ENCODE measurements around the gene CENPB.

The CENPB gene

DNA sequence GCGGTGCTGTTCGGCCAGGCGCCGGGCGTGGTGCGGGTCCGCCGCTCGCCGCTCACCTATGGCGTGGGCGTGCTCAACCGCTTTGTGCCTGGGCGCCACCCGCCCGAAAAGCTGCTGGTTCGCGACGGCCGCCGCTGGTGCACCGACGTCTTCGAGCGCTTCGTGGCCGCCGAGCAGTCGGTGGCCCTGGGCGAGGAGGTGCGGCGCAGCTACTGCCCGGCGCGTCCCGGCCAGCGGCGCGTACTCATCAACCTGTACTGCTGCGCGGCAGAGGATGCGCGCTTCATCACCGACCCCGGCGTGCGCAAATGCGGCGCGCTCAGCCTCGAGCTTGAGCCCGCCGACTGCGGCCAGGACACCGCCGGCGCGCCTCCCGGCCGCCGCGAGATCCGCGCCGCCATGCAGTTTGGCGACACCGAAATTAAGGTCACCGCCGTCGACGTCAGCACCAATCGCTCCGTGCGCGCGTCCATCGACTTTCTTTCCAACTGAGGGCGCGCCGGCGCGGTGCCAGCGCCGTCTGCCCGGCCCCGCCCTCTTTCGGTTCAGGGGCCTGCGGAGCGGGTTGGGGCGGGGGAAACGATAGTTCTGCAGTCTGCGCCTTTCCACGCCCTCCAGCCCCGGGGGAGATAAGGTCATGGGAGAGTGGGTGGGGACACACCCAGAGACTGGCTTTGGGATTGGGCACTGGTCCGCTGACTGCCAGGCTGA, 34.7 kb downstream of the CENPB start:
- TF ChIP-seq, protein P1, sequence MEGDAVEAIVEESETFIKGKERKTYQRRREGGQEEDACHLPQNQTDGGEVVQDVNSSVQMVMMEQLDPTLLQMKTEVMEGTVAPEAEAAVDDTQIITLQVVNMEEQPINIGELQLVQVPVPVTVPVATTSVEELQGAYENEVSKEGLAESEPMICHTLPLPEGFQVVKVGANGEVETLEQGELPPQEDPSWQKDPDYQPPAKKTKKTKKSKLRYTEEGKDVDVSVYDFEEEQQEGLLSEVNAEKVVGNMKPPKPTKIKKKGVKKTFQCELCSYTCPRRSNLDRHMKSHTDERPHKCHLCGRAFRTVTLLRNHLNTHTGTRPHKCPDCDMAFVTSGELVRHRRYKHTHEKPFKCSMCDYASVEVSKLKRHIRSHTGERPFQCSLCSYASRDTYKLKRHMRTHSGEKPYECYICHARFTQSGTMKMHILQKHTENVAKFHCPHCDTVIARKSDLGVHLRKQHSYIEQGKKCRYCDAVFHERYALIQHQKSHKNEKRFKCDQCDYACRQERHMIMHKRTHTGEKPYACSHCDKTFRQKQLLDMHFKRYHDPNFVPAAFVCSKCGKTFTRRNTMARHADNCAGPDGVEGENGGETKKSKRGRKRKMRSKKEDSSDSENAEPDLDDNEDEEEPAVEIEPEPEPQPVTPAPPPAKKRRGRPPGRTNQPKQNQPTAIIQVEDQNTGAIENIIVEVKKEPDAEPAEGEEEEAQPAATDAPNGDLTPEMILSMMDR (IDR thresholded peaks at IDR 0.05; ENCODE audit: borderline replicate concordance, control extremely low read depth, extremely low read depth, insufficient read depth, missing control alignments) = no peak
- in situ Hi-C loops (cut with MboI; ENCODE audit: low sequenced_read_pairs, unreplicated experiment) = no loop called here
- DNase-seq (ENCODE audit: low spot score) = peak; percentile 73

DNA sequence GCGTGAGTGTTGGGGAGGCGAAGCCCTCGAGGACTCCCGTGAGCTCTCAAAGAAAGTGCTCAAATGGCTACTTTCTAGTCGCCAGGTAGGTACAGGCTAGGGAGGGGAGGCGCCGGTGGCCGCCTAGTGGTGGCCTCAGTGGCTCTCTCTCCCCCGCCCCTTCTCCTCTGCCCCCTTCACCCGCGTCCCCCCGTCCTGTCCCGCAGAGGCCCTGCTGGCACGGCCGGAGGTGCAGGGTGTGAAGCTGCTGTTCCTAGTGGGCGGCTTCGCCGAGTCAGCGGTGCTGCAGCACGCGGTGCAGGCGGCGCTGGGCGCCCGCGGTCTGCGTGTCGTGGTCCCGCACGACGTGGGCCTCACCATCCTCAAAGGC, 35.2 kb downstream of the CENPB start:
- TF ChIP-seq, protein P1 (IDR thresholded peaks at IDR 0.05; ENCODE audit: borderline replicate concordance, control extremely low read depth, extremely low read depth, insufficient read depth, missing control alignments) = no peak
- in situ Hi-C loops (cut with MboI; ENCODE audit: low sequenced_read_pairs, unreplicated experiment) = no loop called here
- DNase-seq (ENCODE audit: low spot score) = no peak

DNA sequence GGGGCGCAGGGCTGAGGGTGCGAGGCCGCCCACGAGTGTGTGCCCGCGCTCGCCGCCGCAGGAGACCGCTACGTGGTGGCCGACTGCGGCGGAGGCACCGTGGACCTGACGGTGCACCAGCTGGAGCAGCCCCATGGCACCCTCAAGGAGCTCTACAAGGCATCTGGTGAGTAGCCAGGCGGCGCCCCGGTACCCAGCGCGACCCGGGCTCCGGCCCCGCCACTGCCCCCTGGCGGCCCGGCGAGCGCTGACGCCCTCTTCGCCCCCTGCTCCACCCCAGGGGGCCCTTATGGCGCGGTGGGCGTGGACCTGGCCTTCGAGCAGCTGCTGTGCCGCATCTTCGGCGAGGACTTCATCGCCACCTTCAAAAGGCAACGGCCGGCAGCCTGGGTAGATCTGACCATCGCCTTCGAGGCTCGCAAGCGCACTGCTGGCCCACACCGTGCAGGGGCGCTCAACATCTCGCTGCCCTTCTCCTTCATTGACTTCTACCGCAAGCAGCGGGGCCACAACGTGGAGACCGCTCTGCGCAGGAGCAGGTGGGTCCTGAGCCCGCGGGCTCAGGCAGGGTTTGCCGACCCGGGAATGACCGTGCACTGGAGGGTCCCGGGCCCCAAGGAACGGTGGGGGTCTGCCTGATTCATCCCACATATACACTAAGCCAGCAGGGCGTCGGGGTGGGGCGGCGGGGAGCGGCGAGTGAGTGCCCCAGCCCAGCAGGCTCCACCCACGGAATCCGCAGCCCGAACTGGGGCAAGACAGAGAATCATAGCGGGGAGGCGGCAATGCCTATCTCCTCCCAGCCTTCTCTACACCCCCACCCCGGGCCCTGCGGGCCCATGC, 36.6 kb downstream of the CENPB start:
- in situ Hi-C loops (cut with MboI; ENCODE audit: low sequenced_read_pairs, unreplicated experiment) = no loop called here
- peak; percentile 80 for DNase-seq (ENCODE audit: low spot score)
- TF ChIP-seq, protein P1 (IDR thresholded peaks at IDR 0.05; ENCODE audit: borderline replicate concordance, control extremely low read depth, extremely low read depth, insufficient read depth, missing control alignments) = peak; percentile 26

DNA sequence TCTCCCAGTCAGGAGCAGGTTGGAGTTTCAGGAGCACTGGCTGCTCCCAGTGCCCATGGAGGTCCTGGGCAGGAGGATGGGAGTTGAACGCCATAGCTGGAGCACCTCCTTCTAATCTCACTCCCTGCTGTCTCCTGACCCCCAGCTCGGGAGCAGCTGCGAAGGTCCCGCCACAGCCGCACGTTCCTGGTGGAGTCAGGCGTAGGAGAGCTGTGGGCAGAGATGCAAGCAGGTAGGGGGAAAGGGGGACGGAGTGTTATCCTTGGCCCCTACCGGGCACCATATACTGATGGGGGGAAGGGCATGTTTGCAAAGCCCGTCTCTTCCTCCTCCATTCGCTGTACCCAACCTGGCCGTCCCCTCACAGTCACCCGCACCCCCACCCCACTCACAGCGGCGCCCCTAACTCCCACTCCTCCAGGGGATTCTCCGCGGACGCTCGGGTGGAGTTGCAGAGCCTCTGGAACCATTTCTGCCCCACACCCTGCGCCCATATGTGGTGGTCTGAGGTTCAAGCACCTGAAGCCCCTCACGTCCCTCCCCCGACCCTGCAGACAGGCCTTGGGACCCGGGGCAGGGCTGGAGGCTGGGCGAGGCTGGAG, 37.4 kb downstream of the CENPB start:
- TF ChIP-seq, protein P1 (IDR thresholded peaks at IDR 0.05; ENCODE audit: borderline replicate concordance, control extremely low read depth, extremely low read depth, insufficient read depth, missing control alignments) = no peak
- in situ Hi-C loops (cut with MboI; ENCODE audit: low sequenced_read_pairs, unreplicated experiment) = no loop called here
- no peak for DNase-seq (ENCODE audit: low spot score)

DNA sequence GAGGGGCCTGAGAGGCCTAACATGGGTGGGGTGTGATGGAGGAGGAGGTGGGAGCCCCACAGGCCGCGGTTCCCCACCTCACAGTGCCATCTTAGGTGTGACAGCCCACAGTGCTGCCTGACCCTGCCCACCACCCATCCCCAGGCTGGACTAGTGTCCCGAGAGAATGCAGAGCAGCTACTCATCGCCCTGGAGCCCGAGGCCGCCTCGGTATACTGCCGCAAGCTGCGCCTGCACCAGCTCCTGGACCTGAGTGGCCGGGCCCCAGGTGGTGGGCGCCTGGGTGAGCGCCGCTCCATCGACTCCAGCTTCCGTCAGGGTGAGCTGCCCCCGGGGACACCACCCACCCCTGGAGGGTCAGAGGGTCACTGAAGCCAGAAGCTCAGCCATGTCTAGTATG, 38.5 kb downstream of the CENPB start:
- in situ Hi-C loops (cut with MboI; ENCODE audit: low sequenced_read_pairs, unreplicated experiment) = no loop called here
- TF ChIP-seq, protein P1 (IDR thresholded peaks at IDR 0.05; ENCODE audit: borderline replicate concordance, control extremely low read depth, extremely low read depth, insufficient read depth, missing control alignments) = no peak
- no peak for DNase-seq (ENCODE audit: low spot score)

DNA sequence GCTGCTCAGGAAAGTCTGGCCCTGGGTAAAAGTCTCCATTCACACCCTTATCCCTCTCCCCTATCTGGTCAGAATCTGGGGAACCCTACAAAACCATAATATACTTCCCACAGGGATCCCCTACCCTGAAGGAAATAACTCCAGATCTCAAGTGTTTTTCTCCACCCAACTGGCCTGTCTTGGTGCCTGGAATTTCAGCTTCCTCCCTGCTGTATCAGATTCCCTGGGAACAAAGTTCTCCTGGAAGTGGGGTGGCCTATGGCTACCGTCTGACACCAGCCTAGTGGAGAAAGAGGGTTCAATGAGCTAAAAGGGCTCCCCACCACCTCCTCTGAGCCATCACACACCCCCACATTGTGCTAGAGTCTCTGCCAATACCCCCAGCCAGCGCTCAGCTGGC, 39.1 kb downstream of the CENPB start:
- DNase-seq (ENCODE audit: low spot score) = no peak
- TF ChIP-seq, protein P1 (IDR thresholded peaks at IDR 0.05; ENCODE audit: borderline replicate concordance, control extremely low read depth, extremely low read depth, insufficient read depth, missing control alignments) = no peak
- in situ Hi-C loops (cut with MboI; ENCODE audit: low sequenced_read_pairs, unreplicated experiment) = no loop called here

All from GM13976 (cell line).